Activated naive CD4-positive, alpha-beta T cell treated with anti-CD3 and anti-CD28 coated beads, Interleukin-2, amount 10 ng/mL, durations not matched to agents 7 days and 5 days (primary cell): ENCODE measurements around the gene NPM1.

ENCODE experiments used
- CTCF ChIA-PET: fragments of 350-600 bp; sonication (Branson Sonifier 250); formaldehyde crosslinking; loops from one replicate; lab custom pipeline; 2021; ENCODE audit warnings: antibody characterized with exemption; lab: Charles Lee
- DNase-seq: peaks from one replicate; pipeline ENCODE4 v3.0.0-alpha.2; 2020
- H3K27ac Mint-ChIP-seq: one replicate; pipeline ENCODE4 v1.8.0; 2021; ENCODE audit warnings: mild to moderate bottlenecking, moderate library complexity, mixed read lengths
- H3K27me3 Mint-ChIP-seq: one replicate; pipeline ENCODE4 v1.8.0; 2021; ENCODE audit warnings: mild to moderate bottlenecking, mixed read lengths
- H3K36me3 Mint-ChIP-seq: one replicate; pipeline ENCODE4 v1.8.0; 2021; ENCODE audit warnings: mixed read lengths
- H3K4me1 Mint-ChIP-seq: one replicate; pipeline ENCODE4 v1.8.0; 2021; ENCODE audit warnings: mixed read lengths
- H3K4me3 Mint-ChIP-seq: one replicate; pipeline ENCODE4 v1.8.0; 2021; ENCODE audit warnings: mild to moderate bottlenecking, moderate library complexity, mixed read lengths
- H3K9me3 Mint-ChIP-seq: one replicate; pipeline ENCODE4 v1.8.0; 2021; ENCODE audit warnings: mixed read lengths

The NPM1 gene

DNA sequence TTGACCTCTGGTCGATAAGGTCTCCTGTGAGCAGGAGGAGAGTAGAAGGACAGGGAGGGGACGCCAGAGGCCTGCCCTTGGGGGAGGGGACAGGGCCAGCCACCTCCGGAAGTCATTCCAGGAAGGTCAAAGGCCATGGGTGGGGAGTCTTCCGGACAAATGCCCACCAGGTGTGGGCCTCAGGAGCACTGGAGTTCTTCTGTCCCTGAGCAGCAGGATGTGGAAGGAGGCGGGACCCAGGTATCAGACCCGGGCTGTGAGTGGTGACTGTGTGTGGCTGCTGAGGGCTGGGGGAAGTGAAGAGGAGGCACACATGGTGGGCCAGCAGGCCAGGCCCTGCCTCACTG is 45.7 kb downstream of the NPM1 start:
- Mint-ChIP-seq H3K9me3 (no peaks in the 10 kb centered on the region), H3K4me3 (no peak overlapping the region), H3K27me3 (no peaks in the 10 kb centered on the region), H3K27ac (no peak overlapping the region), H3K36me3 (no peaks in the 10 kb centered on the region), H3K4me1 (no peaks in the 10 kb centered on the region)
- CTCF ChIA-PET = interaction anchor here (0.5 kb wide), 1 partner anchor 41 kb away, joined by 3 read pairs; no protein-coding TSS in a partner anchor
- no peak for DNase-seq

- H3K27me3 Mint-ChIP-seq = no peaks in the 10 kb centered on the region
- no peaks in the 10 kb centered on the region for H3K36me3 Mint-ChIP-seq
- no peaks in the 10 kb centered on the region for H3K9me3 Mint-ChIP-seq
- H3K27ac Mint-ChIP-seq = no peak overlapping the region
- H3K4me3 Mint-ChIP-seq = no peak overlapping the region
- CTCF ChIA-PET = interaction anchor here (0.5 kb wide), 1 partner anchor 41 kb away, joined by 3 read pairs; no protein-coding TSS in a partner anchor
- DNase-seq = no peak
- no peaks in the 10 kb centered on the region for H3K4me1 Mint-ChIP-seq
Observed at GRCh38 chr5:171433982-171434676, 46.5 kb downstream of the NPM1 start.

- no peaks in the 10 kb centered on the region for H3K36me3 Mint-ChIP-seq
- no peaks in the 10 kb centered on the region for H3K27me3 Mint-ChIP-seq
- CTCF ChIA-PET = interaction anchor here (1.5 kb wide), 1 partner anchor 13 kb away, joined by 3 read pairs; no protein-coding TSS in a partner anchor
- H3K27ac Mint-ChIP-seq = no peak overlapping the region
- no peak overlapping the region for H3K4me3 Mint-ChIP-seq
- H3K4me1 Mint-ChIP-seq = no peaks in the 10 kb centered on the region
- no peak for DNase-seq
- no peaks in the 10 kb centered on the region for H3K9me3 Mint-ChIP-seq
Observed at GRCh38 chr5:171434874-171435273, 47.2 kb downstream of the NPM1 start.

DNA sequence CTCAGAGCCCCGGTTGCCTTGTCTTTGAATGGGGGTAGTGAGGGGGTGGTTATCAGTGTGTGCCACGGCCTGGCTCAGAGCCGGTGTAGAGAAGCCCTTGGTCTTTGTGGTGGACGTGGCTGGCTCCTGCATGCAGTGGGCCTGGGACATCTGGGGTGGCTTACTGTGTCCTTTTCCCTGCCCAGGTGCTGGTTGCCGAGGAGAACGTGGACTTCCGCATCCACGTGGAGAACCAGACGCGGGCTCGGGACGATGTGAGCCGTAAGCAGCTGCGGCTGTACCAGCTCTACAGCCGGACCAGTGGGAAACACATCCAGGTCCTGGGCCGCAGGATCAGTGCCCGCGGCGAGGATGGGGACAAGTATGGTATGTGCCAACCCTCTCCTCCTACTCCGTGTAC is 48.3 kb downstream of the NPM1 start:
- Mint-ChIP-seq H3K27me3 (no peaks in the 10 kb centered on the region), H3K27ac (no peak overlapping the region), H3K4me1 (no peaks in the 10 kb centered on the region), H3K9me3 (no peaks in the 10 kb centered on the region), H3K4me3 (no peak overlapping the region), H3K36me3 (no peaks in the 10 kb centered on the region)
- CTCF ChIA-PET = interaction anchor here (1.5 kb wide), 1 partner anchor 14 kb away, joined by 3 read pairs; no protein-coding TSS in a partner anchor
- no peak for DNase-seq

DNA sequence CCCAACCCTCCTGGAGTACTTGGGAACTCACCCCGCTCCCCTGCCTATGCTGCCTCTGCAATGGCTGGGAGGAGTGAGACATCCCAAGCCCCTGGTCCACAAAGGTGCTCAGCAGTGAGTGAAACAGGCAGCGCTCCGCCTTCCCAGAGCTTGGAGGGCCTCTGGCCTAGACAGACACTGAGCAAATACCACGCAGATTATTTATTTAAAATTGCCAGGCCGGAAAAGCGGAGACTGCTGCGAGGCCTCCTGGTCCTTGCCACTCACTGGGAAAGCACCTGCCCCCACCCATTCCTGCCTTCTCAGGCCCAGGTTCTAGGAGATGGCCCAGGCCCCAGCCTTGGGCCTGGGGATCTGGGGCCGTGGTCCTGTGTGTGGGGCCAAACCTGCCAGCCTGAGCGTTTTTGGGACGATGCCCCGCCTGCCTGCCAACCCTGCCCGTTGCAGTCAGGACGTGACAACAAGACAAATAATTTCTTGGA is 49.2 kb downstream of the NPM1 start:
- CTCF ChIA-PET = interaction anchor here (1.8 kb wide), 1 partner anchor 14 kb away, joined by 4 read pairs; no protein-coding TSS in a partner anchor
- H3K4me3 Mint-ChIP-seq = no peak overlapping the region
- DNase-seq = no peak
- no peaks in the 10 kb centered on the region for H3K36me3 Mint-ChIP-seq
- H3K4me1 Mint-ChIP-seq = no peaks in the 10 kb centered on the region
- no peak overlapping the region for H3K27ac Mint-ChIP-seq
- no peaks in the 10 kb centered on the region for H3K9me3 Mint-ChIP-seq
- H3K27me3 Mint-ChIP-seq = no peaks in the 10 kb centered on the region

DNA sequence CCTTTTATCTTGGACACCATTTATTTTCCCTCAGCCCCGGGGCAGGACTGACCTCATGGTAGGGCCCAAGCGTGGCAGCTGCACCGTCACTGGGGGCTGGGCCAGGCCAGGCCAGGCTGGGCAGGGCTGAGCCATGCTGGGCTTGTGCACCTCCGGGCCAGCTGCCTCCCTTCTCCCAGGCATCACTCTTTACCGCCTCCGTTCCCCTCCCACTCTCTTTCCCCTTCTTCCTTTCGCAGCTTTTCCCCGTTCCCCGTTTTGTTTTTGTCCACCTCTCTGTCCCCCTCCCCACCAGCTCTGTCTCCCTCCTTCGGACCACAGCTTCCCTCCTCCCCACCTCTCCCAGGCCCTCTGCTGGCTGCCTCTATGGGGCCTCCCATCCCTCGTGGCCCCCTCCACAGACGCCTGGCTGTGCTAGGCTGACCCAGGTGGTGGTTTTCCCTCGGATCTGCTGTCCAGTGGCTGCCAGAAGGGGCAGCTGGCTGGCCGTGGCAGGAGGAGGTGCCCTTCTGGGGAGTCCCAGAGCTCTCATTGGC is 49.7 kb downstream of the NPM1 start:
- Mint-ChIP-seq H3K27ac (no peak overlapping the region), H3K27me3 (no peaks in the 10 kb centered on the region), H3K4me3 (no peak overlapping the region), H3K4me1 (no peaks in the 10 kb centered on the region), H3K9me3 (no peaks in the 10 kb centered on the region), H3K36me3 (no peaks in the 10 kb centered on the region)
- DNase-seq = no peak
- CTCF ChIA-PET = interaction anchor here (1.8 kb wide), 1 partner anchor 14 kb away, joined by 4 read pairs; no protein-coding TSS in a partner anchor

DNA sequence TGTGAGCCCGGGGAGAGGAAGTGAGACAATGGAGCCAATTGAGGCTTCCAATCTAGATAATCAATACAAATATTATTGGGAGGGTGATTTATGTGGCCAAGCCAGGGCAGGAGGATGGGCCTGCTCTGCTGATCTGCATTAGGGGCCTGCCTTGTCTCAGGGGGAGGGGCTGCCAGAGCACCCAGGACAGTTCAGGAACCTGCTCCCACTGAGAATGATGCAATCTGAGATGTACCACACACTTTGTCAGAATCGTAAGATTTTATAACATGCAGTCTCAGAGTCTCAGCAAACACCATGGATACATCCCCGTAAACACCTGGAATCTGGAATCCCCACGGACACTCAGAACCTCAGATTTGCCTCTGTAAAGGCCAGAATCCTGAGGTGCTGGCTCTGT is 51.1 kb downstream of the NPM1 start:
- no peaks in the 10 kb centered on the region for H3K9me3 Mint-ChIP-seq
- no peak overlapping the region for H3K4me3 Mint-ChIP-seq

GRCh38 chr5:171441246-171441791 is 53.7 kb downstream of the NPM1 start:
- no peak overlapping the region for H3K27ac Mint-ChIP-seq
- DNase-seq = no peak
- no peaks in the 10 kb centered on the region for H3K4me1 Mint-ChIP-seq
- no peak overlapping the region for H3K4me3 Mint-ChIP-seq
- peaks cover 14% of the 10 kb centered on the region for H3K27me3 Mint-ChIP-seq
- CTCF ChIA-PET = no interaction called here
- no peaks in the 10 kb centered on the region for H3K36me3 Mint-ChIP-seq
- no peaks in the 10 kb centered on the region for H3K9me3 Mint-ChIP-seq

More for the DNA sequence above, 51.1 kb downstream of the NPM1 start:
- Mint-ChIP-seq H3K27me3 (peaks cover 2% of the 10 kb centered on the region), H3K4me1 (no peaks in the 10 kb centered on the region), H3K27ac (no peak overlapping the region), H3K36me3 (no peaks in the 10 kb centered on the region)
- no peak for DNase-seq
- CTCF ChIA-PET = no interaction called here

- Mint-ChIP-seq H3K4me3 (no peak overlapping the region), H3K27me3 (peaks cover 18% of the 10 kb centered on the region), H3K27ac (peak overlapping the region; percentile 37), H3K9me3 (no peaks in the 10 kb centered on the region), H3K36me3 (no peaks in the 10 kb centered on the region), H3K4me1 (no peaks in the 10 kb centered on the region)
- CTCF ChIA-PET = no interaction called here
- no peak for DNase-seq
Observed at GRCh38 chr5:171442287-171443042, 54.8 kb downstream of the NPM1 start.

DNA sequence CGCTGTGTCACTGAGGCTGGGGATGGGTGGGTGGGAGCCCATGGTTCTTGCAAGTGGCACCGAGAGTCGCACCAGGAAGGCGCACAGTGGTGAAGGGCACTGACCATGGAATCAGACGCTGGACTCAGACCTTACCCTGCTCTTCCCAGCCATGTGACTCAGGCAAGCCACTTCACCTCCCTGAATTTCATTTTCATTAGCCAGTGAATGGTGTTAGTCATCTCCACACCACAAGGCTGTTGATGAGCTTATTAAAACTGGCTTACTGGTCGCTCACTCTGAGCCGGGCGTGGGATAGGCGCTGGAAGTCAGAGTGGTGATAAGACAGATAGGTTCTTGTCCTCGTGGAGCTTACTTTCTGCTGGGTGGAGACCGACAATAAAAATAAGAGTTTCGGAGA is 56.9 kb downstream of the NPM1 start:
- H3K4me1 Mint-ChIP-seq = no peaks in the 10 kb centered on the region
- no peak overlapping the region for H3K4me3 Mint-ChIP-seq
- no peaks in the 10 kb centered on the region for H3K9me3 Mint-ChIP-seq
- no peaks in the 10 kb centered on the region for H3K36me3 Mint-ChIP-seq
- H3K27ac Mint-ChIP-seq = no peak overlapping the region
- CTCF ChIA-PET = no interaction called here
- DNase-seq = no peak
- peaks cover 38% of the 10 kb centered on the region for H3K27me3 Mint-ChIP-seq

- no peak for DNase-seq
- Mint-ChIP-seq H3K9me3 (no peaks in the 10 kb centered on the region), H3K4me1 (no peaks in the 10 kb centered on the region), H3K4me3 (no peak overlapping the region), H3K27me3 (peaks cover 47% of the 10 kb centered on the region), H3K36me3 (no peaks in the 10 kb centered on the region), H3K27ac (no peak overlapping the region)
- CTCF ChIA-PET = no interaction called here
Observed at GRCh38 chr5:171445644-171446516, 58.2 kb downstream of the NPM1 start.

GRCh38 chr5:171447226-171447625 is 59.6 kb downstream of the NPM1 start:
- H3K9me3 Mint-ChIP-seq = no peaks in the 10 kb centered on the region
- peaks cover 4% of the 10 kb centered on the region for H3K4me1 Mint-ChIP-seq
- H3K27me3 Mint-ChIP-seq = peaks cover 60% of the 10 kb centered on the region
- H3K36me3 Mint-ChIP-seq = no peaks in the 10 kb centered on the region
- H3K4me3 Mint-ChIP-seq = no peak overlapping the region
- DNase-seq = no peak
- no peak overlapping the region for H3K27ac Mint-ChIP-seq
- CTCF ChIA-PET = interaction anchor here (1.3 kb wide), 1 partner anchor 29 kb away, joined by 3 read pairs; no protein-coding TSS in a partner anchor

GRCh38 chr5:171449426-171449825 is 61.8 kb downstream of the NPM1 start:
- CTCF ChIA-PET = no interaction called here
- peaks cover 74% of the 10 kb centered on the region for H3K27me3 Mint-ChIP-seq
- H3K4me3 Mint-ChIP-seq = no peak overlapping the region
- H3K4me1 Mint-ChIP-seq = peaks cover 4% of the 10 kb centered on the region
- no peak overlapping the region for H3K27ac Mint-ChIP-seq
- H3K36me3 Mint-ChIP-seq = no peaks in the 10 kb centered on the region
- no peaks in the 10 kb centered on the region for H3K9me3 Mint-ChIP-seq
- DNase-seq = no peak
